GM23338 (cell line): Measurements from ENCODE around the gene ERC1.

Experiments used
- CREB1 ChIP-seq: fragments of 250-450 bp; sonication (Bioruptor Pico); IDR thresholded peaks from 2 replicates; pipeline ENCODE4 v1.5.0; 2020; ENCODE audit warnings: low read depth, mild to moderate bottlenecking, moderate library complexity
- CTCF ChIP-seq, 2 experiments: fragments of 200-600 bp in 1 of 2; sonication (generic) in 1 of 2; conservative IDR thresholded peaks; 2 replicates each; pipeline versions ENCODE4 v1.5.1 to v1.6.1; 2016 to 2017; ENCODE audit warnings: antibody characterized with exemption in 2 of 2, low read depth in 2 of 2, mild to moderate bottlenecking in 2 of 2, moderate library complexity in 1 of 2
- ETS1 ChIP-seq: IDR thresholded peaks from 2 replicates; pipeline ENCODE4 v1.6.1; 2016; ENCODE audit warnings: antibody characterized with exemption
- EZH2 ChIP-seq: fragments of 200-600 bp; sonication (generic); IDR thresholded peaks from one replicate; pipeline ENCODE4 v1.8.0; 2017; ENCODE audit warnings: antibody characterized with exemption, mild to moderate bottlenecking, low read depth; ENCODE audit not compliant: unreplicated experiment
- EZH2phosphoT487 ChIP-seq: fragments of 200-600 bp; sonication (generic); IDR thresholded peaks from one replicate; pipeline ENCODE4 v1.8.1; 2018; ENCODE audit warnings: antibody characterized with exemption; ENCODE audit not compliant: unreplicated experiment
- JUNB ChIP-seq: IDR thresholded peaks from one replicate; pipeline ENCODE4 v1.6.1; 2016; ENCODE audit warnings: antibody characterized with exemption; ENCODE audit not compliant: unreplicated experiment
- NANOG ChIP-seq: IDR thresholded peaks from 2 replicates; pipeline ENCODE4 v1.6.1; 2016; ENCODE audit warnings: antibody characterized with exemption, borderline replicate concordance
- POLR2AphosphoS5 ChIP-seq: IDR thresholded peaks from 2 replicates; pipeline ENCODE4 v1.6.1; 2016; ENCODE audit warnings: antibody characterized with exemption, low read depth
- REST ChIP-seq: IDR thresholded peaks from one replicate; pipeline ENCODE4 v1.6.1; 2018; ENCODE audit warnings: antibody characterized with exemption; ENCODE audit not compliant: unreplicated experiment
- ZNF114 ChIP-seq: fragments of 250-450 bp; sonication (Bioruptor Pico); IDR thresholded peaks from 2 replicates; pipeline ENCODE4 v1.5.0; 2020; ENCODE audit warnings: mild to moderate bottlenecking, moderate library complexity
- ZNF331 ChIP-seq: fragments of 250-450 bp; sonication (Bioruptor Pico); IDR thresholded peaks from 2 replicates; pipeline ENCODE4 v1.5.0; 2020; ENCODE audit warnings: low read depth, mild to moderate bottlenecking, moderate library complexity
- ZNF462 ChIP-seq: fragments of 250-450 bp; sonication (Bioruptor Pico); IDR thresholded peaks from 2 replicates; pipeline ENCODE4 v1.5.0; 2020; ENCODE audit warnings: mild to moderate bottlenecking, moderate library complexity

- no peak for TF ChIP-seq CTCF (conservative IDR thresholded peaks at IDR 0.05; ENCODE audit: low read depth in 2 of 2)
- TF ChIP-seq EZH2: no peak
- TF ChIP-seq ETS1: no peak
- TF ChIP-seq ZNF462: no peak
- TF ChIP-seq POLR2AphosphoS5: no peak
- TF ChIP-seq ZNF331 (CRISPR knock-in tag): no peak
- TF ChIP-seq CREB1 (CRISPR knock-in tag): no peak
- no peak for TF ChIP-seq REST
- TF ChIP-seq JUNB: no peak
- no peak for TF ChIP-seq EZH2phosphoT487
- TF ChIP-seq NANOG: no peak
- no peak for TF ChIP-seq ZNF114 (CRISPR knock-in tag)
These were observed 87.0 kb downstream of the ERC1 start for GRCh38 chr12:1078002-1078401.
